SIG-M5 treated with dmso at 0.1 percent for 504 hours (cell line): ENCODE measurements around the gene HORMAD2.
"Not testable (repeated sequence)": the region's sequence is repeated elsewhere in the genome, so short reads cannot be mapped to it uniquely, and the experiment has no call there.

Experiments used
- DNase-seq: peaks from one replicate; lab custom pipeline; 2025; ENCODE audit not compliant: unreplicated experiment; lab: John Stamatoyannopoulos, UW

HORMAD2 gene

DNA sequence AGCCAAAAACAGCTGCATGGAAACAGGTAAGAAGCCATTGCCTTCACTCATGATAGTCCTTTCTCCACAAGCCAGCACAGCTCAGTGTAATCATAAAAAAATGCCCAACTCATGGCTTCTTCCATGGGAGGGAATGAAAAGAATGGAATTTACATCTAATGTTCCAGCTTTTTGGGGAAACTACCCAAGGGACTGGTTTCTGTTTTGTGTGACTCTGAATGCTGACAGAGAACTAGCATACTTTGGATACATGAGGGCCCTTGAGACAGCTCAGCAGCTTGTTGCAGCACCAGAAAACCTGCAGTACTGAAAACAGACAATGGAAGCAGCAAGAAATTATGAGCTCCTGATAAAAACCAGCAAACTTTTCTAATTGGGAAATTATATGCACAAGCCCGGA, 24.2 kb upstream of the HORMAD2 start:
- no peak for DNase-seq

DNA sequence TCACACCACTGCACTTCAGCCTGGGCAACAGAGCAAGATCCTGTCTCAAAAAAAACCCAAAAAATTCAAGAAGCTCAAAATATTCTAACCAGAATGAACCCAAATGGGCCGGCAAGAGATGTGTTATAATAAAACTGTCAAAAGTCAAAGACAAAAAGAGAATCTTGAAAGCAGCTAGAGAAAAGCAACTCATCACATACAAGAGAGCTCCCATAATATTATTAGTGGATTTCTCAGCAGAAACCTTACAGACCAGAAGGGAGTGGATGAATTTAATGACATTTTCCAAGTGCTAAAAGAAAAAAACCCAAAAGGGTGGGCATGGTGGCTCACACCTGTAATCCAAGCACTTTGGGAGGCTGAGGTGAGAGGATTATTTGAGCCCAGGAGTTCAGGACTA, 22.9 kb upstream of the HORMAD2 start:
- DNase-seq, result no peak

DNA sequence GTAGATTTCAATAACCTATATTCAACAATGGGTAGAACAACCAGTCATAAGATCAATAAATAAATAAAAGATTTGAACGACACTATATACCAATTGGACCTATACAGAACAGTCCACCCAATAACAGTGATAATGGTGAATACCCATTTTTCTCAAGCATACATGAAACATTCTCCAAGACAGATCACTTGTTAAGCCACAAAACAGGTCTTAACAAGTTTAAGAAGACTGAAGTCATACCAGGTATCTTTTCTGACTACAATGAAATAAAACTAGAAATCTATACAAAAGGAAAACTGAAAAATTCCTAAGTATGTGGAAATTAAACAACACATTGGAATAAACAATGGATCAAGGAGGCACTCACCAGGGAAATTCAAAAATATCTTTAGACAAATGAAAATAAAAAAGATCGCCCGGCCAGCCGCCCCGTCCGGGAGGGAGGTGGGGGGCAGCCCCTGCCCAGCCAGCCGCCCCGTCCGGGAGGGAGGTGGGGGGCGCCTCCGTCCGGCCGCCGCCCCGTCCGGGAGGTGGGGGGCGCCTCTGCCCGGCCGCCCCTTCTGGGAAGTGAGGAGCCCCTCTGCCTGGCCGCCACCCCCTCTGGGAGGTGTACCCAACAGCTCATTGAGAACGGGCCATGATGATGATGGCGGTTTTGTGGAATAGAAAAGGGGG, 20.8 kb upstream of the HORMAD2 start:
- not testable (repeated sequence) for DNase-seq

DNA sequence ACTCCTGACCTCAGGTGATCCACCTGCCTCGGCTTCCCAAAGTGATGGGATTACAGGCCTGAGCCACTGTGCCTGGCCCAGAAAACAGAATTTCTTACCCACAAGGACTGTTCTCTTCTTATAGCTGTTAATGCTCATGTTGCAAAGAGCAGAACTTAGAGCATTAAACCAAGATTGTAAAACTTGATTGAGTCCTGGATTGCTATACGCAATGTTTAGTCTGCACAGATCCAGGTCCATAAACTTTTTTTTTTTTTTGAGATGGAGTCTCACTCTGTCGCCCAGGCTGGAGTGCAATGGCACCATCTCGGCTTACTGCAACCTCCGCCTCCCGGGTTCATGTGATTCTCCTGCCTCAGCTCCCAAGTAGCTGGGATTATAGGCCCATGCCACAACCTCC, 19.2 kb upstream of the HORMAD2 start:
- DNase-seq, result not testable (repeated sequence)

DNA sequence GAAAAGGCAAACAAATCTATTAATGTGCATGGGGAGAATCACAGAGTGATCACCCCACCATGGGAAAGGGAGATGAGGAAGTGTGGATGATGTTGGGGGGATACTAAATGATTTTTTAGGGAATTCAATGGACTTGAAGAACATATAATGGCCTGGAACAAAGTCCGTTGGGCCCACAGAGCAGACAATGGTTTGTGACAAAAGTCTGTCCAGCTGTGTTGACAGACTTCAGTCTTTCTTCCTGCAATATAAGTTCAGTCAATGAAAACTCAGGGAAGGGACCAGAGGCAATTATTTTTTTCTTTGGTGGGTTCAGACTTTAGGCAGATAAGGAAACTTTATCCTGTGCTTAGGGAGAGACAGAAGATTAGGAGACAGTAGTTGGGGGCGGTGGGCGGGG, 18.0 kb upstream of the HORMAD2 start:
- DNase-seq, result no peak

DNA sequence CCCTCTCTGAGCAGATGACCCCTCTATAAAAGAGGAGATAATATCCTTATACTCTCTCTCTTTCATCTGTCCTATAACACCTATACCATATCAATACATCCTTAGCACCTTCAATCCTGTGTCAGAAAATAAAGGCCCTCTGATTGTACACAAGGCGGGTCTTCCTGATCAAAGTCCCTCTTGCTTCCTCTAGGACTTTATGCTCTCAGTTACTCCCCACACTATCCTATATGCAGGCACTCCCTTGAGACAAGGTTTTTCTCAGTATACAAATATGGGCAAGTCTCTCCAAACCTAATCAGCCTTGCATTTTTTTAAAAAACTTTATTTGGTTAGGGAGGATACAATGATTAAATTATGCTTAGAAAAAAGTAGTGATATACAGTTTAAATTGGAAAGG, 17.3 kb upstream of the HORMAD2 start:
- DNase-seq, result no peak

DNA sequence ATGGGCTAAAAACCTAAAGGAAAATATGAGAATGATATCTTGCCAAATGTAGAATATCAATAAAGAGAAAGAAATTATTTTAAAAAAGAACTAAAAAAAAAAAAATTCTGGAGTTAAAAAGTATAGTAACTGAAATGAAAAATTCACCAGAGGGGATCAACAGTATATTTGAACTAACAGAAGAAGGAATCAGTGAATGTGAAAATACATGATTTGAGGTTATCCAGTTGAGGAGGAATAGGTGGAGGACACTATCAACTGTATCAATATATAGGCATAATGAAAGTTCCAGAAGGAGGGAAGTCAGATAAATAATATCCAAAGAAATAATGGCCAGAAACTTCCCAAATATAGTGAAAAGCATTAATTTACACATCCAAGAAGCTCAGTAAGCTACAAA, 16.1 kb upstream of the HORMAD2 start:
- no peak for DNase-seq

DNA sequence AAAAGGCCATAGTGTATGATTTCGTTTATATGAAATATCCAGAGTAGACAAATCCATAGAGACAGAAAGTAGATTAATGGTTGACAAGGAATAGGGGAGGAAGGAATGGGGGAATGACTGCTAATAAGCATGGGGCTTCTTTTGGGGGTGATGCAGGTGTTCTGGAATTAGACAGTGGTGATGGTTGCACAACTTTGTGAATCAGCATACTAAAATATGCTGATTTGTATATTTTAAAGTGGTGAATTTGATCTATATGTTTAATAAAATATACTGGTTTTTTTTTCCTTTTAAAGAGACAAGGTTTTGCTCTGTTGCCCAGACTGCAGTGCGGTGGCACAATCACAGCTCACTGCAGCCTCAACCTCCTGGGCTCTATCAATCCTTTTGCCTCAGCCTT, 6.5 kb upstream of the HORMAD2 start:
- no peak for DNase-seq

DNA sequence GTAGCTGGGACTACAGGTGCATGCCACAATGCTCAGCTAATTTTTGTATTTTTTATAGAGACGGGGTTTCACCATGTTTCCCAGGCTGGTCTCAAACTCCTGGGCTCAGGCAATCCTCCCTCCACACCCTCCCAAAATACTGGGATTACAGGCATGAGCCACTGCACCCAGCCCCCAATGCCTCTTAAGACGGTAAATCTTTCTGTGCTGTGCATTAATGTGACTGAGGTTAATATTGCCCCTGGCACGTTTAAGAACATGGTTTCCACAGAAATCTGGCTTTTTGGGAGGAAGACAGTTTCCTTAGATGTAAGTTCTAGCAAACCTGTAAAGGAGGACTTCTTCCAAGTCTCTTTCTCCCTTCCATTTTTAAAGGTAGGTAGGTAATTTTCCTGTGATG, 6.1 kb upstream of the HORMAD2 start:
- no peak for DNase-seq

DNA sequence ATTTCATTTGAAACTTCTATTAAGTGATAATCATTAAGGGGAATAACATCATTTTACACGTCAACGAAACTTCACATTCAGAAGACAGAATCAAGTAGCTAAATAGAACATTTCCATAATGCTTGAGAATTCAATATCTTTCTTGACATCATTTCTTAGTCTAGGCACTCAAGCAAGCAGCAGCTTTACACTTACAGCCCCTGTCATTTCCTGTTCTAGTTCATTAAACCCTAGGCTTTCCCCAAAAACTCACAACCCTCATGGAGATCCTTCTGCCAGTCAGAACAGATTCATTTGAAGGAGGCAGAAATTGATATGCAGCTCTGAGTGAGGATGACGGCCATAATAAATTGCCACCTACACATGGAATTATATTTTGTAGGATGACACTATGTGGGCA, 5.3 kb upstream of the HORMAD2 start:
- DNase-seq, result no peak

DNA sequence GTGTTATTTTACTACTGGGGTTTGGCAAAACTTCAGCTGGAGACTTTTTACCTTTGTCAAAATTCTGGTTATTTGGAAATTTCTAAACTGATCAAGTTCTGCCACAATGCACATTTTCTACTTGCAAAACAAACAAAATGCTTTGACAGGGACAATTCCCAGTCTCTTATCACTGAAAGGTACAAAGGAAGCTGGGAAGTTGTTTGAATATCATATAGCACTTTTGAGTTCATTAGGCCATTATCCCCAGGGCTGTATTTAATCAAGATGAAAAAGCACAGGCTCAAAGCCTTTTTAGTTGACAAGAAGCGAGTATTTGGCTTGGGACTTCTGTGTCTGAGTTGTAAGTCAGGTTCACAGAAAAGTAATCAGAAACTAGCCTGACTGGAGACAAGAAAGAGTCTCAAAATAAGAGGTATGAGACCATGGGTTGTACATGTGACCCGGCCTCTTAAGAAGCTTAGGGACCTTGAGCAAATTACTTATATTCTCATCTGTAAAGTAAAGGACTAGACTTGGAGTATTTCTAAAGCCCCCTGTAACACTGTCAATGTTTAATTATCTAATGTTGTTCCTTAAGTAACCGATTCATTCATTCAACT, 2.9 kb upstream of the HORMAD2 start:
- DNase-seq, result no peak

DNA sequence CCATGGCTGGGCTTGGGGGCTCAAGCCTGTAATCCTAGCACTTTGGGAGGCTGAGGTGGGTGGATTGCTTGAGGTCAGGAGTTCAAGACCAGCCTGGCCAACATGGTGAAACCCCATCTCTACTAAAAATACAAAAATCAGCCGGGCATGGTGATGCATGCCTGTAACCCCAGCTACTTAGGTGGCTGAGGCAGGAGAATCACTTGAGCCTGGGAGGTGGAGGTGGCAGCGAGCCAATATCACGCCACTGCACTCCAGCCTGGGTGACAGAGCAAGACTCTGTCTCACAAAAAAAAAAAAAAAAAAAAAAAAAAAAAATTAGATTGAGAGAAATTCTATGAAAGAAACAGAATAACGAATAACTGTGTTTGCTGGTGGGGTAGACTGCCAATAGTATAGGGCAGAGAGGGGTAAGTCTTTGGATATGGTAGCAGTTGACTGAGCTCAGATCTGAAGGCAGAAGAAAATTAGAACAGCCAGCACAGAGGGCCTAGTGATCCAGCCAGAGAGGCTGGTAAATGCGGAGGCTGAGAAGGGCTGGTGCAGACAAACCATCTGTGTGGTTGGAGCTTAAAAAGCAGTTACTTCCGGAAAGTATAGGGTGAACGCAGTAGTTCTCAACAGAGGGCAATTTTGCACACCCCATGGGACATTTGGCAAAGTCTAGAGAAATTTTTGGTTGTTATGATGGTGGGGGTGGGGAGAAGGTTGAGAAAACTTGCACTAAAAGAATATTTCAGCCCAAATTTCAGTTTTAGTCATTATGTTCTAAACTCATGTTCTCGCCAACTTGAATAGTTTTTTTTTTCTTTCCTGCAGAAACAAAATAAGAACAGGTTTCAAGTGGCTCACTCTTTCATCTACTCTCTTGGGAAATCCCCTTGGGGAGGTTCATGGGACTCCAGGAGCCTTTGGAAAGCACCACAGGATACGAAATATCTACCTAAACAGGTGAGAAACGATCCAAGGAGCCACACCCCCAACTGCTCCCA, 1.6 kb upstream of the HORMAD2 start:
- DNase-seq, result no peak

DNA sequence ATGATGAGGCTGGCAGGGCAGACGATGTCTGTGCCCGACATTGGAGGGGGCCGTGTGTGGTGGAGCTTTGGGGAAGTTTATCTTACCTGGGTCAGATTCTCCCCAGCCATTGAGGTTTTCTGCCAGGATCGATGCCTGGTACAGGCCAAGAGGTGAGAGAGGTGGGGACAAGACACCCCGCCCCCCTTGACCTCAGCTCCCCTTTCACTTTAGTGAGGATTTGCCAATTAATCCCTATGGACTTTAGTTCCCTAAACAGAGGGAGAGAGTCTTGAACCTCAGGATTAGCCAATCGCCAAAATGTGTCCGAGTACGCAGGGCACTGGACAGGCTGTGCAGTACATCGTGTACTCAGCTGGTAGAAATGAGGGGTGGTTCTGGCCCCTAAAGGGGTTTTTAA, 541 bp downstream of the HORMAD2 start:
- DNase-seq, result no peak

DNA sequence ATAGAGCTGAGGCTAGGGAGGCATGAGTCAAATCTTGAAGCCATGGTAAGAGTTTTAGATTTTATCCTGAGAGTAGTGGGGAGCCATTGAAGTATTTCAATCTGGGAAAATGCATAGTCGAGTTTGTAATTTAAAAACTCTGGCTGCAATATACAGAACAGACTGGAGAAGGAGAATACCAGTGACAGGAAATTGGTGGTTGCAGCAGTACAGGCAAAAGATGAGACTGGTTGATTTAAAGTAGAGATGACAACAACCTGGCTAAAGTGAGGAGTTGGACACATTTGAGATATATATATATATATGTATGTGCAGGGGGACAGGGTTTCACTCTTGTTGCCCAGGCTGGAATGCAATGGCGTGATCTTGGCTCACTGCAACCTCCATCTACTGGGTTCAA, 6.2 kb downstream of the HORMAD2 start:
- DNase-seq, result no peak

DNA sequence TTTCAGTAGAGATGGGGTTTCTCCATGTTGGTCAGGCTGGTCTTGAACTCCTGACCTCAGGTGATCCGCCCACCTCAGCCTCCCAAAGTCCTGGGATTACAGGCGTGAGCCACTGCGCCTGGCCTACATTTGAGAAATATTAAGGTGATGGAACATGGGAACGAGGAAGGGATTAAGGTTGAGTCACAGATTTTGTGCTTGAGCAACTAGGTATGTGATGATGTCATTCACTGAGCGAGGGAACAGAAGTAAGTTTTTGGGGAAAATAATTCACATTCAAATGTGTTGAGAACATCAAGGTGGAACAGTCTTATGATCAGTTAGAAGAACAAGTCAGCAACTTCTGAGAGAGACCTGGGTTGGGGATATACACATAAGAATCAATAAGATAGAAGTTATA, 6.8 kb downstream of the HORMAD2 start:
- not testable (repeated sequence) for DNase-seq

DNA sequence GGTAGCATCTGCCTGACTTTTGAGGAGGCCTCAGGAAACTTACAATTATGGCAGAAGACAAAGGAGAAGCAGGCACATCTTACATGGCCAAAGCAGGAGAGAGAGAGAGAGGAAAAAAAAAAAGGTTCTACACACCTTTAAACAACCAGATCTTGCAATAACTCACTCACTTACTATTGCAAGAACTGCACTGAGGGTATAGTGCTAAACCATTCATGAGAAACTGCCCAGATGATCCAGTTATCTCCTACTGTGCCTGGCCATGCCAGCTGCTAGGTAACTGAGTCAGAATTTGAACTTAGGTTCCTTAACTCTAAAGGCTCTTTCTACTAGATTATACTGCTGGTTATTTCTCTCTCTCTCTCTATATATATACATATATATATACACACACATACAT, 7.3 kb downstream of the HORMAD2 start:
- DNase-seq, result no peak

DNA sequence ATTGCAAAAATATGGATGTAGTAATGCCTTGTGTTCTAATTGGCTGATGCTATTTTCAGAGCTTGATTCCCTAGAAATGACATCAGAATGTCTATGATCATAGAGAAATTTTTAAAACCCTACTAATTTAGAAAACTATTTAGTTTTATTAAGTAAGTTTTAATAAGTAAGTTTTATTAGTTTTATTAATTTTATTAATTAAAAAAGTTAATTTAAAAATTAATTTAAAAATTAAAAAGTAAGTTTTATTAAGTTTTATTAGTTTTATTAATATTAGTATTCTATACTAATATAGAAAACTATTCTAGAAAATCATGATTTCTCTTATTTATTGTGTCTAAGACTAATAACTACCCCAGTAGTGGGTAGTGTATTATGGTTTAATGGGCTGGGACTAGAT, 8.2 kb downstream of the HORMAD2 start:
- DNase-seq, result no peak

DNA sequence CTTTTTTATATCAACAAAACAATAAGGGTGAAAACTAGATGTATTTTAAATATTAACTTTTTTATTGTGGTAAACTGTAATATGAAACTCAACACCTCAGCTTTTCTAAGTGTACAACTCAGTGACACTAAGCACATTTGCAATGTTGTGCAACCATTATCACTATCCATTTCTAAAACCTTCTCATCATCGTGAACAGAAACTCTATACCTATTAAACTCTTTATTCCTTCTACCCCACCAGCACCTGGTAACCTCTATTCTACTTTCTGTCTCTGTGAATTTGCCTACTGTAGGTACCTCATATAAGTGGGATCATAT, 9.4 kb downstream of the HORMAD2 start:
- no peak for DNase-seq

DNA sequence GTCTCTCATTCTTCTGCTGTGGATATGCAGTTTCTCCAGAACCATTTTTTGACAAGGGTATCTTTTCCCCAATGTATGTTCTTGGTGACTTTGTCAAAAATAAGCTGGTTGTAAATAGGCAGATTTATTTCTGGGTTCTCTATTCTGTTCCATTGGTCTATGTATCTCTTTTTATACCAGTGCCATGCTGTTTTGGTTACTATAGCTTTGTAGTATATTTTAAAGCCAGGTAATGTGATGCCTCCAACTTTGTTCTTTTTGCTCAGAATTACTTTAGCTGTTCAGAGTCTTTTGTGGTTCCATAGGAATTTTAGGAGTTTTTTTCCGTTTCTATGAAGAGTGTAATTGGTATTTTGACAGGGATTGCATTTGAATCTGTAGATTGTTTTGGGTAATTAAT, 12.4 kb downstream of the HORMAD2 start:
- no peak for DNase-seq

DNA sequence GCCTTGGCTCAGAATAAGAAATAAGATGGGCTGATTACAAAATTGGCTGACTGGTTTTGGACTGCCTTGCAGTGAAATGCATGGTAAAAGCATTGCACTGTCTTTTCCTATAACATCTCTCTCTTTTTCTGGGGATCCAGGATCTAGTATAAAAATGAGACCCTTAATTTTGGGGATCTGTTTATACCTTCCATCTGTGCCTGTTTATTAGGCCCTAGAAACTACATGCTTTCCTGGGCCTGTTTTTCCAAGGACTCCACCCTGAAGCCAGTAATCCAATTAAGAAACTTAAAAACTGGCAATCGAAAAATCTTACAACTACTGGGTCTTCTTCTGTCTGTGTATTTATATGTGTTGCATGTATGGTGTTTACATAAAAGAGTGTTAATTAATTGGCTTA, 14.5 kb downstream of the HORMAD2 start:
- DNase-seq, result no peak

DNA sequence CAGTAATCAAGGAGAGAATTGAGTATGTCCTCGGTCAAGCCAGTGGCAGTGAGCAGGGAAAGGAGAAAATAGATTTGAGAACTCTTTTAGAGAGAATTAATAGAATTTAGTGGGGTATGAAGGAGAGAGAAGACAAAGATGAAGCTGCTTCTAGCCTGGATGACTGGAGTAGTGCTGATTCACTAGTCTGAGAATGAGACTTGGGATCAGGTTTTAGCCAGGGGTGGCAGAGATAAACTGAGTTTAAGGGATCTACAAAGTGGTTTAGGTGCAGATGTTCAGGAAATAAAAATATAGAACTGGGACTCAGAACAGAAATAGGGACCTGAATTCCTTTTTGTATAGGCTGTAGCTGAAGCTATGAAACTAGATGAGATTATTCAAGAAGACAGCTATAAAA, 17.6 kb downstream of the HORMAD2 start:
- DNase-seq, result no peak

DNA sequence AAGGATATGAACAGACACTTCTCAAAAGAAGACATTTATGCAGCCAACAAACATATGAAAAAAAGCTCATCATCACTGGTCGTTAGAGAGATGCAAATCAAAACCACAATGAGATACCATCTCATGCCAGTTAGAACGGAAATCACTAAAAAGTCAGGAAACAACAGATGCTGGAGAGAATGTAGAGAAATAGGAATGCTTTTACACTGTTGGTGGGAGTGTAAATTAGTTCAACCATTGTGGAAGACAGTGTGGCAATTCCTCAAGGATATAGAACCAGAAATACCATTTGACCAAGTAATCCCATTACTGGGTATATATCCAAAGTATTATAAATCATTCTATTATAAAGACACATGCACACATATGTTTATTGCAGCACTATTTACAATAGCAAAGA, 20.5 kb downstream of the HORMAD2 start:
- DNase-seq, result not testable (repeated sequence)
